HG03025 (cell line): ENCODE results near the gene LRP8.

Source experiments
- ATAC-seq: cut with Tn5 transposase; IDR thresholded peaks from one replicate; pipeline ENCODE4 v1.9.1; 2021; ENCODE audit warnings: mild to moderate bottlenecking, moderate library complexity; ENCODE audit not compliant: unreplicated experiment, low FRiP score

LRP8 gene

GRCh38 chr1:53195246-53196016, 132.4 kb downstream of the LRP8 start:
- ATAC-seq, result no peak
